Thoracic aorta (tissue), 2 donors: Measurements from ENCODE around the gene TIMM10B. TPM values are rescaled to one million over a fixed set of nuclear protein-coding genes. Genes with fewer than 3 reads are reported as not detected.

Experiments used
- ATAC-seq: fragments of 150-250 bp; one replicate; pipeline ENCODE4 v1.8.0; 2017; ENCODE audit warnings: low read depth; ENCODE audit not compliant: insufficient number of reproducible peaks, low FRiP score
- DNase-seq: peaks from one replicate; pipeline ENCODE4 v3.0.0-alpha.2; 2020; ENCODE audit warnings: low spot score
- H3K27ac ChIP-seq, 2 donors: fragments of 200-600 bp; sonication (generic); 1 replicate in 1 of 2; 2 replicates in 1 of 2; pipeline ENCODE4 v1.5.1; 2016; ENCODE audit warnings: mild to moderate bottlenecking in 2 of 2, moderate library complexity in 2 of 2
- H3K27me3 ChIP-seq: fragments of 200-600 bp; sonication (generic); replicated peaks from 2 replicates; pipeline ENCODE4 v1.6.0; 2016; ENCODE audit warnings: mild to moderate bottlenecking; ENCODE audit not compliant: insufficient read depth
- H3K36me3 ChIP-seq: fragments of 200-600 bp; sonication (generic); one replicate; pipeline ENCODE4 v1.5.1; 2016
- H3K4me1 ChIP-seq, 2 donors: fragments of 200-600 bp; sonication (generic); 1 replicate in 1 of 2; 2 replicates in 1 of 2; pipeline versions ENCODE4 v1.5.1 to v1.6.0; 2016; ENCODE audit warnings: low read depth in 2 of 2, mild to moderate bottlenecking in 1 of 2; ENCODE audit not compliant: control insufficient read depth in 1 of 2
- H3K4me3 ChIP-seq: fragments of 200-600 bp; sonication (generic); 2 replicates; pipeline ENCODE4 v1.5.1; 2016; ENCODE audit warnings: mild to moderate bottlenecking
- H3K9me3 ChIP-seq: fragments of 200-600 bp; sonication (generic); 2 replicates; pipeline ENCODE4 v1.5.1; 2016
- CTCF ChIP-seq: fragments of 200-600 bp; sonication (generic); IDR thresholded peaks from one replicate; pipeline ENCODE4 v1.5.1; 2019; ENCODE audit warnings: antibody characterized with exemption
- total RNA-seq, 2 donors: library from RNA; depleted of rRNA; stranded (reverse); fragments of >200 nt; gene quantifications; one replicate each; pipeline versions ENCODE4 v1.1.0 to v1.2.3, GENCODE V29; 2016

The TIMM10B gene
- total RNA-seq, 2 donors from 2014 or later = 47.7 to 49.9 TPM

DNA sequence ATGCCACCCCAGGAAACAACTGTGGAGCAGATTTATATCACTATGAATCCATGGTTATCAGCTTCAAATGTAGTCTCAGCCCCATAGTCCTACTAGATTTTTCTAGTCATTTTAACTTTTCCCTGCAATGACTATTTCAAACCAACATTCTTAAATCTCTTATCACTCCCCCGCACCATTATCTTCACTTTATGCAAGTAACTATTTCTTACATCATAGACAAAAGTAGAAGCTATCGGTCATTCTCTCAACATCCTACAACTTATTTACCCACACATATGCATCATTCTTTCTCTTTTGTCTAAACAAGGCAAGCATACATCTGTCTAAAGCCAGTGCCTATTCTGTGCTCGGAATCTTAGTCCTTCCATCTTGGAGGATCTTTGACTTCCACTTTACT is 4.4 kb downstream of the TIMM10B start:
- H3K36me3 ChIP-seq = no peaks in the 10 kb centered on the region
- ATAC-seq = no peak

GRCh38 chr11:6486256-6486655 is 5.0 kb downstream of the TIMM10B start:
- no peak for ATAC-seq
- Histone ChIP-seq H3K4me1 (peaks cover 9 to 11% of the 10 kb centered on the region in 2 donors), H3K4me3 (no peak overlapping the region), H3K27ac (no peak overlapping the region), H3K36me3 (no peaks in the 10 kb centered on the region), H3K27me3 (no peaks in the 10 kb centered on the region), H3K9me3 (no peaks in the 10 kb centered on the region)
- no peak for TF ChIP-seq CTCF
- DNase-seq = no peak

More for the DNA sequence above, 4.4 kb downstream of the TIMM10B start:
- no peaks in the 10 kb centered on the region for H3K9me3 ChIP-seq
- H3K27ac ChIP-seq = no peak overlapping the region
- no peaks in the 10 kb centered on the region for H3K27me3 ChIP-seq
- no peak for DNase-seq
- peaks cover 10 to 13% of the 10 kb centered on the region in 2 donors for H3K4me1 ChIP-seq
- TF ChIP-seq CTCF = no peak
- H3K4me3 ChIP-seq = no peak overlapping the region

- no peak for TF ChIP-seq CTCF
- peaks cover 8 to 9% of the 10 kb centered on the region in 2 donors for H3K4me1 ChIP-seq
- no peaks in the 10 kb centered on the region for H3K27me3 ChIP-seq
- H3K27ac ChIP-seq = no peak overlapping the region
- no peak overlapping the region for H3K4me3 ChIP-seq
- ATAC-seq = no peak
- no peaks in the 10 kb centered on the region for H3K9me3 ChIP-seq
- DNase-seq = no peak
- H3K36me3 ChIP-seq = no peaks in the 10 kb centered on the region
Measured at GRCh38 chr11:6486938-6487337, 5.6 kb downstream of the TIMM10B start.

- Histone ChIP-seq H3K4me3 (no peak overlapping the region), H3K9me3 (no peaks in the 10 kb centered on the region), H3K4me1 (no peaks in the 10 kb centered on the region), H3K36me3 (no peaks in the 10 kb centered on the region), H3K27me3 (no peaks in the 10 kb centered on the region), H3K27ac (no peak overlapping the region)
- no peak for ATAC-seq
- no peak for DNase-seq
- TF ChIP-seq CTCF = no peak
Measured at GRCh38 chr11:6488342-6488741, 7.0 kb downstream of the TIMM10B start.

GRCh38 chr11:6488821-6489220 is 7.5 kb downstream of the TIMM10B start:
- no peak for TF ChIP-seq CTCF
- Histone ChIP-seq H3K27ac (no peak overlapping the region), H3K36me3 (no peaks in the 10 kb centered on the region), H3K4me1 (no peaks in the 10 kb centered on the region), H3K9me3 (no peaks in the 10 kb centered on the region), H3K4me3 (no peak overlapping the region), H3K27me3 (no peaks in the 10 kb centered on the region)
- DNase-seq (no peak), ATAC-seq (no peak)
